Middle frontal gyrus (tissue), 1 donor: Measurements from ENCODE around the gene GPRIN2.
A peak's percentile ranks its signal among the peaks of the same experiment; 100 is the strongest.
"Not testable (repeated sequence)": the region's sequence is repeated elsewhere in the genome, so short reads cannot be mapped to it uniquely, and the experiment has no call there.

Experiments
- DNase-seq: peaks from one replicate; pipeline ENCODE4 v3.0.0-alpha.2; 2015; ENCODE audit warnings: low spot score; ENCODE audit errors: extremely low spot score

The GPRIN2 gene

GRCh38 chr10:46556515-46557318 lies at the start of gene GPRIN2:
GPRIN2 (minus strand) TSS chr10:46556658; CDS start chr10:46550736, 5,922 bp downstream.
- DNase-seq, result no peak

GRCh38 chr10:46600516-46600915 lies 44.1 kb upstream of the GPRIN2 start:
- not testable (repeated sequence) for DNase-seq

GRCh38 chr10:46597616-46598246 lies 41.3 kb upstream of the GPRIN2 start:
- peak; percentile 1 for DNase-seq

GRCh38 chr10:46596570-46596969 lies 40.1 kb upstream of the GPRIN2 start:
- not testable (repeated sequence) for DNase-seq

GRCh38 chr10:46594453-46595063 lies 38.1 kb upstream of the GPRIN2 start:
- not testable (repeated sequence) for DNase-seq

GRCh38 chr10:46593307-46593706 lies 36.8 kb upstream of the GPRIN2 start:
- not testable (repeated sequence) for DNase-seq

- not testable (repeated sequence) for DNase-seq
These were observed 34.6 kb upstream of the GPRIN2 start for GRCh38 chr10:46591053-46591452.

- not testable (repeated sequence) for DNase-seq
These were observed 33.1 kb upstream of the GPRIN2 start for GRCh38 chr10:46589589-46589988.

- DNase-seq, result not testable (repeated sequence)
These were observed 31.8 kb upstream of the GPRIN2 start for GRCh38 chr10:46588221-46588620.

GRCh38 chr10:46587546-46587945 lies 31.1 kb upstream of the GPRIN2 start:
- DNase-seq, result not testable (repeated sequence)

GRCh38 chr10:46585246-46585645 lies 28.8 kb upstream of the GPRIN2 start:
- DNase-seq, result not testable (repeated sequence)

- not testable (repeated sequence) for DNase-seq
These were observed 27.7 kb upstream of the GPRIN2 start for GRCh38 chr10:46584196-46584595.

- not testable (repeated sequence) for DNase-seq
These were observed 26.1 kb upstream of the GPRIN2 start for GRCh38 chr10:46582568-46582967.

GRCh38 chr10:46581997-46582396 lies 25.5 kb upstream of the GPRIN2 start:
- DNase-seq, result not testable (repeated sequence)

- not testable (repeated sequence) for DNase-seq
These were observed 22.9 kb upstream of the GPRIN2 start for GRCh38 chr10:46579378-46579777.

- not testable (repeated sequence) for DNase-seq
These were observed 22.2 kb upstream of the GPRIN2 start, which contains the start of gene SYT15 for GRCh38 chr10:46578474-46579178. SYT15 (plus strand) TSS chr10:46579128; CDS start chr10:46579169, 41 bp downstream.

GRCh38 chr10:46577624-46578473 lies 21.4 kb upstream of the GPRIN2 start:
- DNase-seq, result not testable (repeated sequence)

- not testable (repeated sequence) for DNase-seq
These were observed 17.4 kb upstream of the GPRIN2 start for GRCh38 chr10:46573884-46574283.

- DNase-seq, result not testable (repeated sequence)
These were observed 16.9 kb upstream of the GPRIN2 start for GRCh38 chr10:46573314-46573713.

- not testable (repeated sequence) for DNase-seq
These were observed 16.3 kb upstream of the GPRIN2 start for GRCh38 chr10:46572765-46573164.
